Ovary (tissue), 3 donors: Measurements from ENCODE around the gene MAML2.

Experiments used
- CTCF ChIP-seq, 3 donors: fragments of 450-650 bp in 2 of 3; fragments of 200-600 bp in 1 of 3; IDR thresholded peaks; one replicate each; pipeline versions ENCODE4 v1.5.1 to v1.8.0; 2016 to 2022; ENCODE audit warnings: antibody characterized with exemption in 3 of 3, mild to moderate bottlenecking in 1 of 3
- EP300 ChIP-seq: sonication (generic); formaldehyde crosslinking; IDR thresholded peaks from one replicate; pipeline ENCODE4 v1.6.1; 2017; ENCODE audit warnings: antibody characterized with exemption
- donor health status: DM: no; HTN: no; CAD: no.

GRCh38 chr11:96215826-96216225, 127.2 kb downstream of the MAML2 start:
- TF ChIP-seq CTCF (IDR thresholded peaks at IDR 0.05) (no peak), EP300 (no peak)
